ENCODE measurements around the gene GFRA4.

GFRA4 gene

DNA sequence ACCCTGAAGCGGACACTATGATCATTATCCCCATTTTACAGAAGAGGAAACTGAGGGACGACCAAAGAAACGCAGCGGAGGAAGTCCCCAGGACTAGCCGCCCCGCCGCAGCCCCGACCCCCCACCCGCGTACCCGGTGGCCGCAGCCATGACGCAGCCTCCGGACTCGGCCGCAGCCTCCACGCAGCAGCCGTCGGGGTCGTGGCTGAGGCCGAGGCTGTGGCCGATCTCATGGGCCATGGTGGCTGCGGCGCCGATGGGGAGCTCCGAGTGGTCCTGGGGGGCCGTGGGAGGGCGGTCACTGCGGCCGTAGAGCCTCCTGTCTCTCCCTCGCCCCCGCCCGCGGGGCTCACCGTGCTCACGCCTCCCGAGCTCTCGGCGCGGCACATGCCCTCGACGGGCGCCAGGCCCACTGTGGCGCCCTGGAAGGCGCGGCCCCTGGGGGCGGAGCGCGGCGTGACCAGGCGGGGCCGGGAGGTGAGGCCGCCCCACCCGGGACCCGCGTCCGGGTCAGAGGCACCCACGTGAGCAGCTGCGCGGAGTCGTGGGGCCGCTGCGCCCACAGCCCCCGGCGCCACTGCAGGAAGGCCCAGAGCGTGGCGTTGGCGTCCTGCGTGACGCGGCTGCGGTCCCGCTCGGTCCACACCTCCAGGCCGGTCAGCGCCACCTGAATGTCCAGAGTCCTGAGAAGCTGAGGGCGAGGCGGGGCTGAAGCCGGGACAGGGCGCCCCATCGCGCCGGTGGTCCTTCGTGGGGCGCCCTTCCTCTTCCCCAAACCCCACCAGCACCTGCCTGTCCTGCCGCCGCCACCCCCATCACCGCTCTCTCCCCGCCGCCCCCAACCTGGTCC, 10.2 kb upstream of the GFRA4 start:
- DNase-seq = no peak

DNA sequence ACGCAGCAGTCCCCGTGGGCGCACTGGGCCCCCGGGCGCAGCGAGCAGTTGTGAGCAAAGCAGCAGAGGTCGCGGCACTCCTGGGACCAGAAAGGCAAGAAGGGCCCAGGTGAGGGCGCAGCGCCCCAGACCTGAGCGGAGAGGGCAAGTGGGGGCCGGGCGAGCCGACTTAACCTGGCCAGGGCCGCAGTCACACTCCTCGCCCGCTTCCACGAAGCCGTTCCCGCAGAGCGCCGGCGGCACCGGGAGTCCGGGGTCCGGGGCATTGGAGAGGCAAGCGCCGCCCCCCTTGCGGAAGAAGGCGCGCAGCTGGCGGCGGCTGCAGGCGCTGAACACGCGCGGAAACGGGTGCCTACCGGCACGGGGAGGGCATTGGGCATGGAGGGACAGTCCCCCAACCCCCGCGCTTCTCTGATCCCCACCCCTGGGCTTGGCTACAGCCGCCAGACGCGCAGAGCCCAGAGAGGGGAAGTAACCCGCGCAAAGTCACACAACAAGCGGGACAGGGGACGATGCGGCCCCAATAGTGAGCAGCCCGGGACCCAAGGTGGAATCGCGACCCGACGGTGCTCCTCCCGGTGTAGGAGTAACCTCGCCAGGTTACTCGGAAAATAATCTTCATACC, 9.5 kb upstream of the GFRA4 start:
- DNase-seq = no peak

GRCh38 chr20:3671986-3672546, 8.9 kb upstream of the GFRA4 start:
- DNase-seq = no peak

GRCh38 chr20:3670945-3671344, 7.7 kb upstream of the GFRA4 start:
- DNase-seq = no peak

- no peak for DNase-seq
These were observed 7.3 kb upstream of the GFRA4 start for GRCh38 chr20:3670511-3670910.

- DNase-seq = no peak
These were observed 6.6 kb upstream of the GFRA4 start for GRCh38 chr20:3669710-3670367.

GRCh38 chr20:3667434-3668037, 4.3 kb upstream of the GFRA4 start:
- no peak for DNase-seq

DNA sequence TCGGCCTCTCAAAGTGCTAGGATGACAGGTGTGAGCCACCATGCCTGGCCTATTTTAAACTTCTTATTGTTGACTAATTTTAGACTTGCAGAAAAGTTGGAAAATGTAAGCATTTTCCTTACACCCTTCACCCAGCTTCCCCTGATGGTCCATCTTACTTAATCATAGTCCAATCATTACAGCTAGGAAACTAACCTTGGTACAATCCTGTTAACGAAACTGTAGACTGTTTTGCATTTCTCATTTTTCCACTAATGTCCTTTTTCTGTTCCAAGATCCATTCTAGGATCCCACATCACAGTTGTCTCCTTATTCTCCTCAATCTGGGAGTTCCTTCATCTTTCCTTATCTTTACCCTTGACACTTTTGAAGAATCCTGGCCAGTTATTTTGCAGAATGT, 659 bp upstream of the GFRA4 start:
- no peak for DNase-seq

GRCh38 chr20:3661814-3662665, 1.2 kb downstream of the GFRA4 start:
- no peak for DNase-seq

- DNase-seq = no peak
These were observed 2.0 kb downstream of the GFRA4 start for GRCh38 chr20:3661060-3661813.

GRCh38 chr20:3660262-3661059, 2.7 kb downstream of the GFRA4 start:
- DNase-seq = no peak

DNA sequence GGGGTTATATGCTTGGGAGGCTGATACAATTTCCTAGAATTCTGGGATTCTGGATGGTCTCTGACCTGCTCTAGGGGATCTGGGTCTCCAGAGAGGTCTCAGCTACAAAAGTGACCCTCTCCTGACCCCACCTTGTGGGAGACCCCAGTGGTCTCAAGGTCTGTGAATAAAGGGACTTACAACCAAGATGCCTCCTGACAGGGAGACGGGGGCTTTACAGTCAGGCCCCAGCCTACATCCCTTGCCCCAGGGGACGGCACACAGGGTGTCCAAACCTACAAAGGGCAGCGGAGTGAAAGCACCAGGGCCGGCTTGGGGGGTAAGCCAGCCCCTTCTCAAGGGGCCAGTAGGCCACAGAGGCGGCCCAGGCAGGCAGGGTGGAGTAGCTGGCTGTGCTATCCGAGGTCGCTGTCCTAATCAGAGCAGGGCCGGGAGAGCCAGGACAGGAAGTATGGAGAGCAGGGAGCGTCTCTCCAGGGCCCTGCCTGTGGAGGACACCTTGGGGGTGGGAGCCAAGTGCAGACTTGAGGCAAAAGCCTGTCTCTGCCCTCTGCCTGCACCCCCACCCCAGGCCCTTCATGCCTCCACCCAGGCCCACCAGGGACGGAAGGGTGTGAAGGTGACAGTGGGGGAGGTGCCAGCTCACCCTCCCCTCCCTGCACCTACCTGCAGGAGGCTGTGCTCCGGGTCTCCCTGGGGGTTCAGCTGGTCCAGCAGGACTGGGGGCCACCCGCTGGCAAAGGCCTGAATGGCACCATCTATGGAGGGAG, 3.5 kb downstream of the GFRA4 start:
- no peak for DNase-seq

- peak; percentile 81 for DNase-seq
These were observed 4.3 kb downstream of the GFRA4 start for GRCh38 chr20:3658716-3659491.

GRCh38 chr20:3658019-3658715, 5.0 kb downstream of the GFRA4 start:
- no peak for DNase-seq

GRCh38 chr20:3655131-3655405, 8.1 kb downstream of the GFRA4 start:
- no peak for DNase-seq

DNA sequence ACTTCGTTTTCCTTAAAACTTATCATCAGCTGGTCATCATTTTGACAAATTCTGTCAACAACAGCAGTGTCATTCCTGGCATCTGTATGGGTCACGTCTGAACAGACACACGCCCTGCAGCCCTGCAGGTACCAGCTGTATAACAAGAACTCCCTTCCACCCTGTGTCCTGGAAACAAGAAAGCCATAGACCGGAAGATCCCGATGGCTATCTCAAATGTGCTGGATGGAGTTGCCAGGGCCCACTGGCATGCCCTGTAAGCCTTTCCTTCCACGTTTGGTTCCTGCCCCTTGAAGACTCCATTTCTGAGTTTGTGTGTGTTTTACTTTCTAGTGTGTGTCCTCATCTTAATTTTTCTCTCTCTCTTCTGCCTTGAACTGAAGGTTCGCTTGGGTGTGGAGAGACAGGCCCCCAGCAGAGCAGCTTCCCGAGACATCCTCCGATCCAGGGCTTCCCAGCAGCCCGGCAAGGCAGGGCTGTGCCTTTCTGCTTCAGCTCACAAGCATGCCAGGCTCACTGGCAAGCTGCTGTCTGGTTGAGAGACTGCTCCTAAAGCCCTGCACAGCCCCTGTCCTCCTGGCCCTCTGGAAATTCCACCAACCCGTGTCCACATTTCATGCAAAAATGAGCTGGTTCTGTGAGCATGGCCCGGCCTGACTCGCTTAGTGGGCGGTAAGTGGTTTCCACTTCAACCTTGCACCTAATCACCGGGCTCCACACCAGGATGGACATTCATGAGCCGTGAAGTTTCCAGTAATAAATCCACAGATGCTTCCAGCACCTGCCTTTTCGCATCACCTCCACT, 8.7 kb downstream of the GFRA4 start:
- no peak for DNase-seq

GRCh38 chr20:3653921-3654320, 9.3 kb downstream of the GFRA4 start:
- no peak for DNase-seq
